Colon (tissue), 2 donors: ENCODE data around the gene DTX2.
"Not testable (repeated sequence)": the region's sequence is repeated elsewhere in the genome, so short reads cannot be mapped to it uniquely, and the experiment has no call there.

Source experiments
- FAIRE-seq: peaks from 2 replicates; lab custom pipeline; 2012; peaks lifted over from hg19 to GRCh38; lab: Jason Lieb, UNC
- donor health status: control.
- donor health status: control.

The DTX2 gene

GRCh38 chr7:76512941-76513816 is 51.7 kb downstream of the DTX2 start:
- no peak for FAIRE-seq

- FAIRE-seq: no peak
Observed at GRCh38 chr7:76513817-76514799, 52.6 kb downstream of the DTX2 start.

GRCh38 chr7:76514926-76515771 is 53.6 kb downstream of the DTX2 start:
- FAIRE-seq: no peak

DNA sequence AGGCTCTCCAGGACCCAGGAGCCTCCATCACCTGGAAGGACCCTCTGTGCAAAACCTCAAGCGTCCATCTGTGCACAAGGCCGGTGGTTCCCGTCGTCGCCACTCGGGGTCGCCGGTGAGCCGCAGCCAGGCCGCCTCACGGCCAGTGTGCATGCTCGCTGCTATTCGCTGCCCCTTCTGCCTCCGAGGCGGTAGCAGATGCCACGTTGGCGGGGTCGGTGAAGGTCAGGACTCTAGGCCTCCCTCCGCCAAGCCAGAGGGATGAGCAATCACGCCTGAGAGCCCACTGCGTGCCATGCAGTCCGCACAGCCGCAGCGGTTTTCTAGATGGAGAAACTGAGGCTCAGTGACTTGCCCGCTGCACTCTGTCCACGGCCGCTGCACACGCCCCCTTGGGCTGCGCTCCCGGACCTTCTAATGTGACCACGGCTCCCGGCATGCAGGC is 54.5 kb downstream of the DTX2 start:
- no peak for FAIRE-seq

- FAIRE-seq: not testable (repeated sequence)
Observed at GRCh38 chr7:76516932-76517331, 55.4 kb downstream of the DTX2 start.

- not testable (repeated sequence) for FAIRE-seq
Observed at GRCh38 chr7:76526183-76526582, 64.7 kb downstream of the DTX2 start.

DNA sequence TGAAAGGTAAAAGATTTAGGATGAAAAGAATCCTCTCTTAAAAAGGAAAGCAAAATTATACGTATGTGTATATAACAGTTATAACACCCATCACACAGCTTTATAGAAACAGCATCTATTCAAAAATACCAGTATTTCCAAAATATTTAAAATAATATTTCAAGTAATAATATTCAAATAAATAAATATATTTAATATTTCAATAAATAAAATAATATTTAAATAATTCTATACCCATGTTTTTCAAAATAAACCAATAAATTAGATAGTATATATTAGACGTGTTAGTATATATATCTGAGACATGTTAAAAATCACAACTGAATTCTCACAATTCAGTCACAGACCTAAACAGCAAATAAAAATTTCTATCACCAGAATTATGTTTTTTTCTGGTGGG is 70.1 kb downstream of the DTX2 start:
- not testable (repeated sequence) for FAIRE-seq

DNA sequence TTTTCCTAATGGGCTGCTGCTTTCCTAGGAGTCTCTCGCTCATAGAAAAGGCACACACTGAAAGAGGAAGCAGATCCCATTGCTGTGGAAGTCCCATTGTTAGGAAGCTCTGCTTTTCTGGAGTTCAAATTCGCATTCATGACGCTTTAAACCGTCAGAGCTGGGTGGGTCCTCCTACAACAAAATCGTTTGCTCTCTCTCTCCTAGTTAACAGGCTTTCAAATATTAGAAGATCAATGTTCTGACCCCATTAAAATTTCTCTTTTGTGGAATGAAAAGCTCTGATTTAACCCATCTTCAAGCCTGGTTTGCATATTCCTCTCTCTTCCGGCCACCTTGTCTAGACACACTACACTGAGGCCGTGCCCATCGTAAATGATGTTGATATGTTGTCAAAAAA is 81.7 kb downstream of the DTX2 start, which contains the start of gene SPDYE16:
Gene SPDYE16, minus strand, starts transcription at position 101 of the 400 bp plus-strand sequence. CDS start 1,838 bp downstream, outside the sequence.
- FAIRE-seq: not testable (repeated sequence)

DNA sequence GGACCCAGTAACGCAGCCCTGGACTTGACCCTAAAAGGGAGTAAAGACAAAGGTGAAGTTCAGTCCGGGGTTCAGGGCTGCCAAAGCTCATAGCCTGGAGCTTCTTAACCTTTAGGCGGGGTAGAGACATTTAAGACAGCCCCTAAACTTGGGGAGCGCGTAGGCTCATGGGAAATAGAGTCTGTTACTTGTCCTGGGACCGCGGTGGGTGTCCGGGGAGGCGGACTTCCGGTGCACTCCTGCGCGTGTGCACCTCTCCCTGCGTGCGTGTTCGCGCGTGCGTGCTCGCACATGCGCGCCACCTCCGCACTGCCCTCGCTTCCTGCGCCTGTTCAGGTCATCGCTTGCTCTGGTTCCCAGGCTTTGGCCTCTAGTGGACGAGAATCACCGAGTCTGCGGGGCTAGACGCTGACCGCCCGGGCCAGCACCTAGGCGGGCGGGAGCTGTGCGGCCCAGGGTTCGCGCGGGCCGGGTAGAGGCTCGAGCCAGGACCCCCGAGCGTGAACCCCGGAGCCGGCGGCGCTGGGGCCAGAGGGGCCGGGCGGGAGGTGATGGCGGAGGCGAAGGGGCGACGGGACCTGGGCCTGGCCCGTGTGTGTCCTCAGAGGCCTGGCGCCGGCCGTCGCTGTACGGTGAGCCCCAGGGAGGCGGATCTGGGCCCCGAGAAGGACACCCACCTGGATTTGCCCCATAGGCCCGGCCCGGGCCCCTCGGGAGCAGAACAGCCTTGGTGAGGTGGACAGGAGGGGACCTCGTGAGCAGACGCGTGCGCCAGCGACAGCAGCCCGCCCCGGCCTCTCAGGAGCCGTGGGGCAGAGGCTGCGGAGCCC is 87.7 kb downstream of the DTX2 start:
- not testable (repeated sequence) for FAIRE-seq

DNA sequence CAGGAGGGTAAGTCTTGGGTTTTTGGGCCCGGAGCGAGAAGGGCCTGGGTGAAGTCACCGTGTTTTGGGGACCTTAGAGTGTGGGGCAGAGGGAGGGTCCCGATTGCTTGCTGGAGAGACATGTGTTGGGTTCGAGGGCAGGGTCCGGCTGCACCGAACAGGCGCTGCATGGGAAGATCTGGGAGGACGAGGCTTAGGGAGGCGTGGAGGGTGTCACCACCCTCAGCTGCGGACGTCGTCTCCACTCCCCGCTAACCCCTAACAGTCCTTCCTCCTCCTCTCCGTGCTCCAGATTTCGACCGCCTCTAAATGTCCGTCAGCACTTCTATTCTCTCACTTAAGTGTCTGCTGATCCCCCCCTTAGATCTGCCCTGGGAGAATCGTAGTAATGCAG is 88.3 kb downstream of the DTX2 start:
- FAIRE-seq: not testable (repeated sequence)

DNA sequence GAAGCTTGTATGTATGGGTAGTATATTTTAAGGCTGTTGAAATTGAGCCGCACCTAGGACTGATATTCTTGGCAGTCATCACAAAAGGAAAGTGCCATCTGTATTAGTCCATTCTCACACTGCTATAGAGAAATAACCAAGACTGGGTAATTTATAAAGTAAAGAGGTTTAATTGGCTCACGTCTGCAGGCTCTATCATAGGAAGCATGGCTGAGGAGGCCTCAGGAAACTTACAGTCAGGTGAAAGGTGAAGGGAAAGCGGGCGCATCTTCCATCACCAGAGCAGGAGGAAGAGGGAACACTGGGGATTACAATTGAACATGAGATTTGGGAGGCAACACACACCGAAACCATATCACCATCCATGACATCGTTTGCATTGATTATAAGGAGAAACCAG is 90.5 kb downstream of the DTX2 start:
- not testable (repeated sequence) for FAIRE-seq
